HFFc6 (cell line): ENCODE measurements around the gene PELI3. TPM values are rescaled to one million over a fixed set of nuclear protein-coding genes. Genes with fewer than 3 reads are reported as not detected.
A peak's percentile ranks its signal among the peaks of the same experiment; 100 is the strongest.

Source experiments
- DNase-seq: peaks from one replicate; pipeline ENCODE4 v3.0.0-alpha.2; 2018
- H3K27ac Mint-ChIP-seq: 2 replicates; pipeline ENCODE4 v1.8.0; 2020; ENCODE audit warnings: mild to moderate bottlenecking, mixed read lengths
- H3K27me3 Mint-ChIP-seq: 2 replicates; pipeline ENCODE4 v1.8.0; 2021; ENCODE audit warnings: mild to moderate bottlenecking, moderate library complexity, mixed read lengths; ENCODE audit not compliant: insufficient read depth
- H3K36me3 Mint-ChIP-seq: 2 replicates; pipeline ENCODE4 v1.8.0; 2021; ENCODE audit warnings: low read depth, mixed read lengths
- H3K4me1 Mint-ChIP-seq: 2 replicates; pipeline ENCODE4 v1.8.0; 2020; ENCODE audit warnings: low read depth, mixed read lengths
- H3K4me3 Mint-ChIP-seq: 2 replicates; pipeline ENCODE4 v1.8.0; 2020; ENCODE audit warnings: mild to moderate bottlenecking, moderate library complexity, mixed read lengths
- H3K9me3 Mint-ChIP-seq: 2 replicates; pipeline ENCODE4 v1.8.0; 2020; ENCODE audit warnings: mild to moderate bottlenecking, mixed read lengths
- CTCF ChIP-seq: fragments of 200-600 bp; sonication (generic); IDR thresholded peaks from 2 replicates; pipeline ENCODE4 v1.5.0; 2021; ENCODE audit warnings: antibody characterized with exemption, mild to moderate bottlenecking
- total RNA-seq, 6 experiments: library from RNA; stranded (reverse); fragmentation: NEBNext Ultra II Directional; extraction: Animal tissue kit (Norgen Biotek cat#: 25700); gene quantifications; 2 replicates in 1 of 6; 3 replicates in 5 of 6; pipeline ENCODE4 v1.2.3, GENCODE V29; 2021

The PELI3 gene
- total RNA-seq, 6 experiments from 2014 or later, result 6.7 to 8.0 (median 7.2) TPM

- Mint-ChIP-seq H3K36me3 (no peaks in the 10 kb centered on the region; the same call in 1 of the 2 replicates), H3K9me3 (no peaks in the 10 kb centered on the region), H3K4me1 (peaks cover 17% of the 10 kb centered on the region), H3K4me3 (no peak overlapping the region), H3K27me3 (no peaks in the 10 kb centered on the region; the same call in 1 of the 2 replicates), H3K27ac (no peak overlapping the region)
- DNase-seq, result no peak
- TF ChIP-seq CTCF, result no peak
Measured at GRCh38 chr11:66475349-66476172, 8.9 kb downstream of the PELI3 start.

- TF ChIP-seq CTCF, result no peak
- Mint-ChIP-seq H3K36me3 (no peaks in the 10 kb centered on the region; the same call in 1 of the 2 replicates), H3K9me3 (no peaks in the 10 kb centered on the region), H3K27me3 (no peaks in the 10 kb centered on the region; the same call in 1 of the 2 replicates), H3K4me3 (no peak overlapping the region), H3K27ac (no peak overlapping the region), H3K4me1 (peaks cover 23% of the 10 kb centered on the region)
- no peak for DNase-seq
Measured at GRCh38 chr11:66476173-66476840, 9.6 kb downstream of the PELI3 start.

- no peaks in the 10 kb centered on the region for H3K9me3 Mint-ChIP-seq
- H3K36me3 Mint-ChIP-seq, result no peaks in the 10 kb centered on the region
- peaks cover 23% of the 10 kb centered on the region for H3K4me1 Mint-ChIP-seq
- TF ChIP-seq CTCF, result no peak
- no peak for DNase-seq
- no peak overlapping the region for H3K4me3 Mint-ChIP-seq
- no peaks in the 10 kb centered on the region; the same call in 1 of the 2 replicates for H3K27me3 Mint-ChIP-seq
- H3K27ac Mint-ChIP-seq, result no peak overlapping the region
Measured at GRCh38 chr11:66476841-66477251, 10.1 kb downstream of the PELI3 start.

GRCh38 chr11:66477263-66478201 is 10.8 kb downstream of the PELI3 start:
- Mint-ChIP-seq H3K4me1 (peaks cover 28% of the 10 kb centered on the region), H3K36me3 (0 out of 2 replicates have a peak, but pooled peaks cover 4% of the 10 kb centered on the region), H3K9me3 (no peaks in the 10 kb centered on the region), H3K4me3 (no peak overlapping the region), H3K27ac (no peak overlapping the region), H3K27me3 (no peaks in the 10 kb centered on the region; the same call in 1 of the 2 replicates)
- no peak for DNase-seq
- TF ChIP-seq CTCF, result no peak

- Mint-ChIP-seq H3K27me3 (no peaks in the 10 kb centered on the region; the same call in 1 of the 2 replicates), H3K9me3 (no peaks in the 10 kb centered on the region), H3K27ac (peak overlapping the region; percentile 90), H3K36me3 (0 out of 2 replicates have a peak, but pooled peaks cover 6% of the 10 kb centered on the region), H3K4me1 (peaks cover 37% of the 10 kb centered on the region), H3K4me3 (peak overlapping the region; percentile 92)
- DNase-seq, result no peak
- peak; percentile 91 for TF ChIP-seq CTCF
Measured at GRCh38 chr11:66478729-66479393, 12.2 kb downstream of the PELI3 start.
